NCI-H2107 treated with DMSO at 0.1 percent for 48 hours (cell line): Measurements from ENCODE around the gene LRPPRC.

Experiments used
- DNase-seq: peaks from one replicate; lab custom pipeline; 2025; ENCODE audit not compliant: unreplicated experiment; lab: John Stamatoyannopoulos, UW

The LRPPRC gene

DNA sequence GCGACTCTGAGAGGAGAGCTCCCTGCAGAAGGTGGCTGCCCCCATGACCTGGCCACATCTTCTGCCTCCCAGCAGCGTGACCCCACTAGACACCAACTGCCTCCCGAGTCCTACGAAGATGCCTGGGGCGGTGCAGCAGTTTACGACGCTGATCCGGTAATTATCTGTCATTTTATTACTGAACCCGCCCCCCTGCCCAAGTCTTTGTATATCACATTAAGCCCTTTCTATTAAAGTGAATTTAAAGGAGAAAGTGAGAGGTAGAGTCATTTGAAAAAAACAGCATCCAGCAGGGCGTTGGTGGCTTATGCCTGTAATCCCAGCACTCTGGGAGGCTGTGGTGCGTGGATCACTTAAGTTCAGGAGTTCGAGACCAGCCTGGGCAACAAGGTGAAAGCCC, 123.6 kb downstream of the LRPPRC start:
- no peak for DNase-seq

DNA sequence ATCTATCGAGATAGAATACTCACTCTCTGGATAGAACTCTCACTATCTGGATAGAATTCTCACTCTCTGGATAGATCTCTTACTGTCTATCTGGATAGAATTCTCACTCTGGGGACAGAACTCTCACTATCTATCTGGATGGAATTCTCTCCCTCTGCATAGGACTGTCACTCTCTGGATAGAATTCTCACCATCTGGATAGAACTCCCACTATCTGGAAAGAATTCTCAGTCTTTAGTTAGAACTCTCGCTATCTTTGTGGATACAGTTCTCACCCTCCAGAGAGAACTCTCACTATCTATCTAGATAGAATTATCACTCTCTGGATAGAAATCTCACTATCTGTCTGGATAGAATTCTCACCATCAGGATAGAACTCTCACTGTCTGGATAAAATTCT, 140.5 kb downstream of the LRPPRC start:
- no peak for DNase-seq

DNA sequence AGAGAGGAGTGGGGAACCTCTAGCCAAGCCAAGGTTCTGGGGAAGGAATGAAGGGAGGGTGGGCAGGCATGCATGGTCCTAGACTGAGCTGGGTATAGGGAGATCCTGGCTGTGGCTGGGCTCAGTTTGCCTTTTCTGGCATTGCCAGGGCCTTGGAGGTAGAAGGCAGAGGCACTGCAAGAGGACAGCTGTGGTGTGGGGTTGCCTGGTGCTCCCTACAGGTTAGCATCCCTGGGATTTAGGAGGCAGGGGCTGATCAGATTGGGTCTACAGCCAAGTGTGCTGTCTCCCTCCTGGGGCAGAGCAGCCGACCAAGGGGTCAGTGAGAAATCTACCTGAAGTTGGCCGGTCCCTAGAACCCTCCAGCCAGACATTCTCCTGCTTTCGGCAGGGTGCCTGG, 141.1 kb downstream of the LRPPRC start:
- DNase-seq: no peak

DNA sequence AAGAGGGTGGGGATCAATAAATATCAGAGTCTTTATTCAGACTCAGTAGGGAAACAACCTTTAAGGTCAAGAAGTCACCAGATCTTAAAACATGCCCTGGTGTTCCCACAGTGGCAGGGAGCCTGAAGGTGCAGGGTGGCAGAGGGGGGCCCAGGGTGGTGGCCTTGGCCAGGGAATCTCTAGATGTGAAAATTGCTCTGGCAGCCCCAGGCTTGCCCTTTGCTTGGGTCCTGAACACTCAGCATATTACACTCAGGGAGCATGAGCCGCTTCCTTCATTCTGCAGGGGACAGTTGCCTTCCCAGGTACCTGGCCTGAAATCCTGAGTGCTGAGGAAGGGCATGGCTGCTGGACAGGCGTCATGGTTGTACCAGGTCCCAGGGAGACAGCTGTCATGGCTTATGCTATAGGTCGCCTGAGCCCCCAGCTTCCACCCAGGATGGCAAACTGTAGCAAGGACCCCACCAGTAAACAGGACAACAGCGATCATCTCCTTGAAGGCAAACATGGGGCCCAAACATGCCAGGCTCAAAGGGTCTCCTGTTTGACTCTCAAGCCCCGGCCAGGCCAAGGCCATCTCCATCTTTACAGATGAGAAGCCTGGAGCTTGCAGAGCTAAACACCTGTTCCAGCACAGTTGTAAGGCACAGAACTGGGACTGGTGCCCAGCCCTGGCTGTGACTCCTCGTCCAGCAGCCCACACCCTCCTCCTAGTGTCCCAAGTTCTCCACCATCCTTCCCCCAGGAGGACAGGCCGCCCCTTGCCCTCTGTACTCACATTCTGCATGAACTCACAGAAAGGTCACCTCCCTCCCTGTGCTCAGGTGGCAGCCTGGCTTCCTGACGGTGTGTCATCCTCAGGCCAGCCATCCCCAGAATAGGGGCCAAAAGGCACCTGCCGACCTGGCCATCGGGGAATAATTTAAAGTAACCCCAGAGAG, 142.4 kb downstream of the LRPPRC start:
- no peak for DNase-seq

DNA sequence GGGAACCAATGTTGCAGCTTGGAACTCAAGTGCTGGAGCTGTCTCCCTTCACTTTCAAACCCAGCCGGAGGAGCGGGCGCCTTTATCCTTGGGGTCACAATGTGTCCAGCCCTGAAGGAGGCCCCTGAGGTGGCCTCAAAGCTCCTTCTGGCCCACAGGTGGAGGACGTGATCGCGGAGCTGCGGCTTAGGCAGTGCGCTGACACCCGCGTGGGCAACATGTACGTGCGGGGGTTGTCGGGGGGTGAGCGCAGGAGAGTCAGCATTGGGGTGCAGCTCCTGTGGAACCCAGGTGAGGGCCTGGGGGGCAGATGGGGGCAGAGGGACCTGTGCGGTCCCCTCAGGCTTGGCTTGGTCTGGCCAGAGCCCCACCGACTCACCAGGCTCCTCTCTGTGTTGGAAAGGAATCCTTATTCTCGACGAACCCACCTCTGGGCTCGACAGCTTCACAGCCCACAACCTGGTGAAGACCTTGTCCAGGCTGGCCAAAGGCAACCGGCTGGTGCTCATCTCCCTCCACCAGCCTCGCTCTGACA, 143.5 kb downstream of the LRPPRC start:
- no peak for DNase-seq

DNA sequence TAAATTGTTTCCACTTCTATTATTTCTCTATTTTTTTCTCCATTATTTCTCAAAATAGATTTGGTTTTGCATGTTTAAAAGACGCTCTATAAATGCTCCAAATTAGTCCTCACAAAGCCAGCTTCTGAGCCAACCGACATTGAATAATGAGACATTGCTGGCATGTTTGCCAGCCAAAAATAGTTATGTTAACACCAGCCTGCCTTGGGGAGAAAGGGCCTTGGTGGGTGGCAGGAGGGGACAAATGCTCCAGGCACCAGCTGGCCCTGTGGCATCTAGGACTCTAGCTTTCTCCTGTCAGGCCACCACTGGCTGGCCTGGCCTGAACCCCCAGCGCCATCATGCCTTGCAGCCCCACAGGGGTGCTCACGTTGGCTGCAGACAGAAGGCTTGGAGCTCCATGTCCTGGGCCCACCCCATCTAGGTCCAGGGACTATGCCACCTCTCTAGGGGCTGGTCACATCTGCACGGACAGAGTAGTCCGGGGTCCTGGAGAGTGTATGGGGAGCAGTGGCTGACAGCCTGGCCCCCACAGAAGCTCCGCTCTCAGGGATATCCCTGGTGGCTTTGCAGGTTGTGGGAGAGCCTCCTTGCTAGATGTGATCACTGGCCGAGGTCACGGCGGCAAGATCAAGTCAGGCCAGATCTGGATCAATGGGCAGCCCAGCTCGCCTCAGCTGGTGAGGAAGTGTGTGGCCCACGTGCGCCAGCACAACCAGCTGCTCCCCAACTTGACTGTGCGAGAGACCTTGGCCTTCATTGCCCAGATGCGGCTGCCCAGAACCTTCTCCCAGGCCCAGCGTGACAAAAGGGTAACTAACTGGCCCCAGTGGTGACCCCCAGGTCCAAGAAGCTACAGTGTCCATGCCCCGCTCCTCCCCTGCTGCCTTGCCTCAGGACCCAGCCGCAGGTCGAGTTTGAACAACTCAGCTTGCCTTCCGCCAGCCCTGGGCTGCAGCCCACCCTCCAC, 144.5 kb downstream of the LRPPRC start:
- no peak for DNase-seq

DNA sequence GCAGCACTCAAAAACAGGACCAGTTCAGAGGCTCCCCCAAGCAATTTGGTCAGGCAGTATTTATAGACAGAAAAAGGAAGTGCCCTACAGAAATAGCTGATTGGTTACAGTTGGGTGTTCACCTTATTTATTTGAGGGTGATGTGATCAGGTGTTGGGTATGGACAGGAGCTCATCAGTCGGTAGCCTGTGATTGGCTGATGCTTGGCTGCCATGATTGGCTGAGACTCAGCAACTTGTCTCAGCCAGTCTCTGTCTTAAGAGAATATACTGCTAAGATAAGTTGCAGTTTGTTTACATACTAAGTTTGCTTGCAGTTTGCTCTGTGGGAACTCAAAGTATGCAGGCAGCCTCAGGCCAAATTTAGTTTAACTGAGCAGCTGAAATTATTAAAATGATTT, 147.6 kb downstream of the LRPPRC start:
- no peak for DNase-seq

DNA sequence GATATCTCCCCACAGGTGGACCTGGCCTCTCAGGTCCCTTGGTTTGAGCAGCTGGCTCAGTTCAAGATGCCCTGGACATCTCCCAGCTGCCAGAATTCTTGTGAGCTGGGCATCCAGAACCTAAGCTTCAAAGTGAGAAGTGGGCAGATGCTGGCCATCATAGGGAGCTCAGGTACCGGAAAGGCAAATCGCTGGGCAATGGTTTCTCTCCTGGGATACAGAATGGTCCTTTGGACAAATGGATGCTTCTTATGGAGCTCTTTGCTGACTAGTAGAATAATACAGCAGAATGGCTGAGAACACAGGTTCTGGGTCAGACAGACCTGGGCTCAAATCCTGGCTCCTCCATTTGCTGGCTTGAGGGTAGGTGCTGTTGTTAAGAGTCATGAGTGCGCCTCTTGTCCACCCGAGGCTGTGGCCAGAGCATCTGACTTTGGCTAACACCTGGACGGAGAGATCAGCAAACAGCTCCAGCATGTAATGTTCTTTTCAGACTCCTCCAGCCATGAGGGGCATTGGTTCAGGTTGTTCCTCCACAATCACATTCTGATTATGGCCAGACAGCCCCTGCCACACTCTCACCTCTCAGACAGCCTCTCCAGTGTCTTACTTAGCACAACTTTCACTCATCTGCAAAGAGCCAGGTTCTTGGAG, 149.5 kb downstream of the LRPPRC start:
- DNase-seq: no peak

DNA sequence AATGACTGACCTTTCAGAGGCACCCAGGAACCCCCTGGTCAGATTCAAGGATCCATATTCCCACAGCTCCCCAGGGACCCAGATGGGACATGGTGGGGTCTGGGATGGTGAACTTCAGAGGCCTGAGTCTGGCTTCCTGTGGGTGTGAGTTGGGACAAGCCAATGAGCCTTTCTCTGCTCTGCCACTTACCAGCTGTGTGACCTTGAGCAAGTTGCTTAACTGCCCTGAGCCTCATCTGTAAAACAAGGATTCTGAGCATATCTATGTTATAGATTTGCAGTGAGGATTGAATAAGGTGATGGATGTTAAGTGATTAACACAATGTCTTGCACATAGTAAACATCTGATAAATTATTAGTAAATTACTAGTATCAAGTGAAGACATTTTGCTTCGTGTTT, 150.6 kb downstream of the LRPPRC start:
- no peak for DNase-seq

DNA sequence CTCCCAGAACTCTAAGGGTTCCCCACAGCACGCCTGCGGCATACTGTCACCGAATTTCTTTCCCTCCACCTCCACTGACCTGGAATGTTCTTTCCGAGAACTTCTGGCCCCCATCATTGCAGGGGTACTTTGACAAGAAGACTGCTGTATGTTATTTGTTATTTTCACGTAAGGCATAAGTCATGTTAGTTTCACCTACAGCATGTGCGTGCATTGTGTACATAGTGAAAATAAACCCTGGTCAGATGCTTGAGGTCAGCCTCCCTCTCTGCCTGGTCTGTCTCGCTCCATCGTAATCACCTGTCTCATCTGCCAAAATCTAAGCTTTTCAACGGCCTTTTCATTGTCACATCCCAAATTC, 152.9 kb downstream of the LRPPRC start:
- DNase-seq: no peak

DNA sequence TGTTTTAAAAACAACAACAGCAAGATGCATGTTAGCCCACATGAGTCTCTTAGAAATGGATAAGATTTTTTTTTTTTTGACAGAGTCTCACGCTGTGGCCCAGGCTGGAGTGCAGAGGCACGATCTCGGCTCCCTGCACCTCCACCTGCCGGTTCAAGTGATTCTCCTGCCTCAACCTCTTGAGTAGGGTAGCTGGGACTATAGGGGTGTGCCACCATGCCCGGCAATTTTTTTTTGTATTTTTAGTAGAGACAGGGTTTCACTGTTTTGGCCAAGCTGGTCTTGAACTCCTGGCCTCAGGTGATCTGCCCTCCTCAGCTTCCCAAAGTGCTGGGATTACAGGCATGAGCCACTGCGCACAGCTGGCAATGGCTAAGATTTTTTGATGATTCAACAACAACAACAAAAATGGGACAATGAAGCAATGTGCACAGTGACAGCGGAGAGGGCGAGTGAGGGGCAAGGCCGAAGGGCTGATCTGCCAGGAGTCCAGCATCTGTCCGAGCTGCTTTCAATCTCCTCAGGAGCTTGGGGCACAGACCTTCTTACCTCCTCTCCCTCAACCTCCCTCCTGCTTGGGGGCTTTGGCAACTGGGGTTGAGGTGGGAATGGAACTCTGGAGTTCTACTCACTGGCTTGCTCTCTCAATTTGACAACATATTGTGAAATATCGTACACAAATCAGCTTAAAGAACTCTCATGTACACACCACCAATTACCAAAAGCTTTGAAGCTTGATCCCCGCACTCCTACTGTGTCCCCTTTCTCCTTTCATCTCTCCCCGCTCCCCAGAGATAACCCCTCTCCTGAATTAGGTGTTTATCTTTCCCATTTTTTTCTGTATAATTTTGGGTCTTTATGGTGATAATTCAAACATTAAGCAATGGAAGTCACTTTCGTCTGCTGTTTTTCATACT, 153.6 kb downstream of the LRPPRC start:
- no peak for DNase-seq

DNA sequence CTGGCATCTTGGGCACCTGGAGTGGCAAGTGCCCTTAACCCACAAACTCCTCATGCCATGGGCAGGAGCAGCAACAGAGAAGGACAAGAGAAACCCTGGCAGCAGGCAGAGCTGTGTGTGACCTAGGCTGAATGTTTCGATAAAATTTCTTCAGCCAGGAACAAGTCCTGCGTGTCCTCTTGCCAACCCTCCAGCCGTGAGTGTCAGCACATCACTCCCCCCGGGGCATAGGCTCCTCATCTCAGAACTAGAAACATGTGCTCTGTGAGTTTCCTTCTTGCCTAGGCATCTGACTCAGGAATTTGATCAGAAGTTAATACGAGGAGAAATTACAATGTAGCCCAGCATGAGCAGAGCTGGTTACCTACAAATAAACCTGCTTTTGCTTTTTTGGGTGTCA, 154.8 kb downstream of the LRPPRC start:
- no peak for DNase-seq

DNA sequence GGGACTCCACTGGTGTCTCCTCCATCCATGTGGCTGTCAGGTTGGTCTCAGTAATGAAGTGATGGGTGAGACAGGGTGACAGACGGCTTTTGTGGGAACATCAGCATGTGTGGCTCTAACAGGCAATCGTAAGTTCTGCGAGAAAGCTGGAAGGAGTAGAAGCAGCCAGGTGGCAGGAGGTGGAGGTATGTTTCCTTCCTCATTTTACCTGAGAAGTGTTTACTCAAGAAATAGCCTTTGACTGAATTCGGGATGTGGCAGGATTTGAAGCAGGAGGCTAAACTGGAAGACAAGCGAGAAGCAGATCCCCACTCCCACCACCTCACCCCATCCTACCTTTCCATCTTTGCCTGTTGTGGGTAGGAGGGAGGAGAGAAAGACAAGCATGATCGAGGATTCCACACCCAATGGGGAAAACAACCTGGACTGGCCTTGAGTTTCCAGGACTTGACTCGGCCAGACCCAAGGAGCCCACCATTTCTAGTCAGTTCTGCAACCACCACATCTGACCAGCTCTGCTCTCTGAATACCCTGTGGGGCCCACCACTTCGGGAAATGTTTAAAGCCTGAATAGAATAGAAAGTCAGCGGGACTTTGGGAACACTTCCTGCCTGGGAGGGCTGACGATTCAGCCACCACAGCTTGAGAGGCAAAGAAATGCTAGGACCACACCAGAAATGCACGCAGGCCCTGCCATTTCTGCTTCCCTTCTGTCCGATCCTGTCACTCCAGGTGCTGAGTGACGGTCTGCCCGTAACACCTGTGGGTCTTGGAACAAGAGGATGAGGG, 155.8 kb downstream of the LRPPRC start:
- no peak for DNase-seq

DNA sequence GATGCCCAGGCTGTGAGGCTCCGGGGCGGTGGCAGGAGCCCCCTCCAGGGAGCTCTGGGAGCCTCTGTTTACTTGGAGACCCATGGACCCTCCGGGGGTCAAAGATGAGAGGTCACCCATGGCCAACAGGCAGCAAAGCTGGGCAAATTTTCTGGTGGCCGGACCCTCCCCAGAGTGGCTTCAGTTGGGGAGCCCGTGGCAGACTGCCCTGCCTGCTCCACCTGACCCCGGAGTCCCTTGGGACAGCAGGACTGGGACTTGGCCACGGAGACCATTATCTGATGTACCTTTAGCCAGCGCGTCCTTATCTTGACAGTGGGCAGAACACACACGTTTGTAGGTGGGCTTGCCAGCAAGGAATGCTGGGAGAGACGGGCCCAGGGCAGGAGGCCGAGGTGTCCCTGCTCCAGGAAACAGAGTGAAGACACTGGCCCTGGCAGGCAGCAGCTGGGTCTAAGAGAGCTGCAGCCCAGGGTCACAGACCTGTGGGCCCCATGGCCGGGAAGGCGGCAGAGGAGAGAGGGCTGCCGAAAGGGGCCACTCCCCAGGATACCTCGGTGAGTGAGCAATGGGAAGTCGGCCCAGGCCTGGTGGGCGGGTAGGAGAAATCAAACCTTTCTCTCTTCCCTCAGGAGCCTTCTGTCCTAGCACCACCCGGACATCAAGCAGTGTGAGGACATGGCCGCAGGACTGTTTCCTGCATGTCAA, 157.1 kb downstream of the LRPPRC start, which contains the start of the genes ABCG5 and ABCG8:
Gene ABCG5, minus strand, starts transcription at position 280 of the 708 bp plus-strand sequence. Its CDS starts 160 bp downstream, at position 120.
Gene ABCG8, plus strand, starts transcription at position 412 of the 708 bp plus-strand sequence. Its CDS starts 83 bp downstream, at position 495.
- DNase-seq: no peak

DNA sequence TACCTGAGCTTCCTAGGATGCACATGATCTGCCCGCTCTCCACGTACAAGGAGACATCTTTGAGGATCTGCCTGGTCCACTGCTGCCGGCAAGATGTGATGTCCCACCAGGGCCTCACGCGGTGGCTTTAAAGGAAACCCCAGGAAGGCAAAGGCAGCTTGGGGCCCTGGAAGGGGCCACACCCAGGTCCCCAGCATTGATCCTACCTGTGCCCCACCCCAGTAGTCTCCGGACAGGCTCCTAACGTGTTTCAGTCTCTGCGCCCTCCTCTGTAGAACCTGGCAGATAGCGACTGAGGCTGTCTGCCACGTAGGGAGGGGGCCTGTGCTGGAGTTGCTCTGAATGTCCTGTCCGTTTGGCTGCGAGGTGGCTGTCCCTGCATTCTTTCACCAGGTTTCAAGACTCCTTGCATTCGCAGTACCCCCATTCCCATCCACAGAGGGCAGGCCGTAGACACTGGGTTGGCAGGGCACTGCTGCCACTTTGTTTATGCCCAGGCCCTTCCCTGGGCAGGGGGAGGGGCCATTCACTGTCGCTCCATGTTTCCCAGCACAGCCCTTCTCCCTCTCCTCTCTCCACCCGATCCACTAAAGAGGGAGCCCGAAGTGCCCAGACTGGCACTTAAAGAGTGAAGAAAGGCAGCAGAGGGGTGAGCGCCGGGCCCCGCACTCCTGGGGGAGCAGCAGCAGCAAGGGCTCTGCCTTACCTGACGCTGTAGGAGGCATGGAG, 157.8 kb downstream of the LRPPRC start:
- no peak for DNase-seq

DNA sequence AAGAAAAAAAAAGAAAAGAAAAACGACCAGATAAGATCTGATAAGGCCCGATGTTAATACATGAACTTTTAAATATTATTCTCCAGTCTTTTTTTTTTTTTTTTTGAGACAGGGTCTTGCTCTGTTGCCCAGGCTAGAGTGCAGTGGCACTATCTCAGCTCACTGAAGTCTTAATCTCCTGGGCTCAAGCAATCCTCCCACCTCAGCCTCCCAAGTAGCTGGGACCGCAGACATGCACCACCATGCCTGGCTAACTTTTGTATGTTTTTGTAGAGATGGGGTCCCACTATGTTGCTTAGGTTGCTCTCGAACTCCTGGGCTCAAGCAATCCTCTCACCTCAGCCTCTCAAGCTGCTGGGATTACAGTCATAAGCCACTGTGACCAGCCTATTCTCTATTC, 158.8 kb downstream of the LRPPRC start:
- DNase-seq: no peak
